Panc1 (cell line): ENCODE measurements around the gene LGR5. TPM values are rescaled to one million over a fixed set of nuclear protein-coding genes. Genes with fewer than 3 reads are reported as not detected.

Experiments used
- ATAC-seq: fragments of 200-7000 bp; cut with Tn5 transposase; 2 replicates; pipeline ENCODE4 v1.9.1; 2020; ENCODE audit warnings: mild to moderate bottlenecking, moderate library complexity
- BruUV-seq: library from RNA; stranded (reverse); fragments of 400-500 nt; replicated peaks from 2 replicates; lab custom pipeline; 2021; lab: Mats Ljungman, UMichigan
- CTCF ChIA-PET: fragments of 300-600 bp; sonication (Branson Sonifier 250); formaldehyde crosslinking; loops from one replicate; lab custom pipeline; 2022; ENCODE audit warnings: antibody characterized with exemption; lab: Charles Lee
- POLR2A ChIA-PET: fragments of 300-600 bp; sonication (Branson Sonifier 250); formaldehyde crosslinking; loops from one replicate; lab custom pipeline; 2022; ENCODE audit warnings: antibody characterized with exemption; lab: Charles Lee
- DNase-seq: peaks from one replicate; pipeline ENCODE4 v3.0.0-alpha.2; 2010; ENCODE audit warnings: low read depth, low spot score
- H3K27ac ChIP-seq: 2 replicates; pipeline ENCODE4 v1.5.1; 2011; ENCODE audit warnings: mild to moderate bottlenecking, low read length, inconsistent platforms
- H3K27me3 ChIP-seq: fragments of 200-500 bp; sonication (Bioruptor generic); 2 replicates; pipeline ENCODE4 v1.6.0; 2014; ENCODE audit warnings: low read length, inconsistent platforms; ENCODE audit not compliant: control insufficient read depth, insufficient read depth
- H3K36me3 ChIP-seq: fragments of 200-500 bp; sonication (Bioruptor generic); 2 replicates; pipeline ENCODE4 v1.5.1; 2014; ENCODE audit warnings: inconsistent platforms, mild to moderate bottlenecking, low read length, moderate library complexity; ENCODE audit not compliant: control insufficient read depth, insufficient read depth
- H3K4me1 ChIP-seq: 2 replicates; pipeline ENCODE4 v1.5.1; 2011; ENCODE audit warnings: inconsistent platforms, mild to moderate bottlenecking, low read length, moderate library complexity; ENCODE audit not compliant: control insufficient read depth, insufficient read depth
- H3K4me3 ChIP-seq, 2 experiments: 2 replicates each; pipeline ENCODE4 v1.5.1; 2011 to 2012; ENCODE audit warnings: low read depth in 2 of 2, low read length in 2 of 2, mild to moderate bottlenecking in 2 of 2, inconsistent platforms in 1 of 2, moderate library complexity in 1 of 2
- H3K9me3 ChIP-seq: fragments of 200-500 bp; sonication (Bioruptor generic); 2 replicates; pipeline ENCODE4 v1.5.1; 2014; ENCODE audit warnings: low read depth, mild to moderate bottlenecking, inconsistent platforms, low read length, moderate library complexity; ENCODE audit not compliant: control insufficient read depth, insufficient read depth
- POLR2AphosphoS5 ChIP-seq: IDR thresholded peaks from 2 replicates; pipeline ENCODE4 v1.6.1; 2012; ENCODE audit warnings: mild to moderate bottlenecking, low read depth, low read length, moderate library complexity
- REST ChIP-seq, 2 experiments: IDR thresholded peaks; 2 replicates each; pipeline ENCODE4 v1.6.1; 2011 to 2012; ENCODE audit warnings: low read depth in 2 of 2, control low read depth in 1 of 2, low read length in 1 of 2, mild to moderate bottlenecking in 1 of 2, moderate library complexity in 1 of 2; ENCODE audit not compliant: insufficient read depth in 1 of 2
- SIN3A ChIP-seq: IDR thresholded peaks from 2 replicates; pipeline ENCODE4 v1.6.1; 2012; ENCODE audit warnings: low read depth, mild to moderate bottlenecking, low read length, moderate library complexity, borderline replicate concordance; ENCODE audit not compliant: insufficient read depth
- TCF7L2 ChIP-seq: IDR thresholded peaks from 2 replicates; pipeline ENCODE4 v1.6.1; 2011; ENCODE audit warnings: mild to moderate bottlenecking, low read depth, low read length, inconsistent platforms
- in situ Hi-C: cut with HindIII; loops from 2 replicates; pipeline ENCODE4 v1.10.0; 2016; ENCODE audit warnings: low sequenced_read_pairs, low pct_unique_long_range_greater_than_20kb
- intact Hi-C: fragments of 100-400 bp; cut with micrococcal nuclease; formaldehyde crosslinking; loops from one replicate; pipeline ENCODE4 v1.10.0; 2022; ENCODE audit not compliant: unreplicated experiment
- total RNA-seq: library from RNA; stranded (reverse); gene quantifications from one replicate; pipeline ENCODE4 v1.2.1, GENCODE V29; 2021; ENCODE audit not compliant: unreplicated experiment
- TF ChIP-seq, protein P1 (sequence below): fragments of 450-650 bp; IDR thresholded peaks from 2 replicates; pipeline ENCODE4 v1.5.1; 2017; ENCODE audit warnings: mild to moderate bottlenecking

LGR5 gene
- total RNA-seq, 1 experiment from 2014 or later = 1.9 TPM

DNA sequence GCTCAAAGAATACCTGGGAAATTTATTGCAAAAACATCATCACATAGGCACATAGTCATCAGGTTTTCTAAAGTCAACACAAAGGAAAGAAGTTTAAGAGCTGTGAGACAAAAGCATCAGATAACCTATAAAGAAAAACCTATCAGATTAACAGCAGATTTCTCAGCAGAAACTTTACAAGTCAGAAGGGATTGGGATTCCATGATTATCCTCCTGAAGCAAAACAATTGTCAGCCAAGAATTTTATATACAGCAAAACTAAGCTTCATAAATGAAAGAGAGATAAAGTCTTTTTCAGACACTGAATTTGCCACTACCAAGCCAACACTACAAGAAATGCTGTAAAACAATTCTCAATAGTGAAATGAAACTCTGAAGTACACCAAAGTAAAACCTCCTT is 28.8 kb upstream of the LGR5 start:
- TF ChIP-seq SIN3A = no peak
- TF ChIP-seq TCF7L2 = no peak
- TF ChIP-seq, protein P1, sequence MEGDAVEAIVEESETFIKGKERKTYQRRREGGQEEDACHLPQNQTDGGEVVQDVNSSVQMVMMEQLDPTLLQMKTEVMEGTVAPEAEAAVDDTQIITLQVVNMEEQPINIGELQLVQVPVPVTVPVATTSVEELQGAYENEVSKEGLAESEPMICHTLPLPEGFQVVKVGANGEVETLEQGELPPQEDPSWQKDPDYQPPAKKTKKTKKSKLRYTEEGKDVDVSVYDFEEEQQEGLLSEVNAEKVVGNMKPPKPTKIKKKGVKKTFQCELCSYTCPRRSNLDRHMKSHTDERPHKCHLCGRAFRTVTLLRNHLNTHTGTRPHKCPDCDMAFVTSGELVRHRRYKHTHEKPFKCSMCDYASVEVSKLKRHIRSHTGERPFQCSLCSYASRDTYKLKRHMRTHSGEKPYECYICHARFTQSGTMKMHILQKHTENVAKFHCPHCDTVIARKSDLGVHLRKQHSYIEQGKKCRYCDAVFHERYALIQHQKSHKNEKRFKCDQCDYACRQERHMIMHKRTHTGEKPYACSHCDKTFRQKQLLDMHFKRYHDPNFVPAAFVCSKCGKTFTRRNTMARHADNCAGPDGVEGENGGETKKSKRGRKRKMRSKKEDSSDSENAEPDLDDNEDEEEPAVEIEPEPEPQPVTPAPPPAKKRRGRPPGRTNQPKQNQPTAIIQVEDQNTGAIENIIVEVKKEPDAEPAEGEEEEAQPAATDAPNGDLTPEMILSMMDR = no peak
- no peak for TF ChIP-seq REST (IDR thresholded peaks at IDR 0.05; ENCODE audit: insufficient read depth in 1 of 2, low read depth in 2 of 2, low read length in 1 of 2)
- no peak for TF ChIP-seq POLR2AphosphoS5
- no peak for ATAC-seq
- in situ Hi-C loops = no loop called here

DNA sequence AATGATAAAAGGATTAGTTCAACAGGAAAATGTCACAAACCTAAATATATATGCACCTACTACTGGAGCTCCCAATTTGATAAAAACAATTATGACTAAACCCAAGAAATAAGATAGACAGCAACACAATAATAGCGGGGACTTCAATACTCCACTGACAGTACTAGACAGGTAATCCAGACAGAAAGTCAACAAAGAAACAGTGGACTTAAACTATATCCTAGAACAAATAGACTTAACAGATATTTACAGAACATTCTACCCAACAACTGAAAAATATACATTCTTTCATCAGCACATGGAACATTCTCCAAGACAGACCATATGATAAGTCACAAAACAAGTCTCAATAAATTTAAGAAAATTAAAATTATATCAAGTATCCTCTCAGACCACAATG is 28.0 kb upstream of the LGR5 start:
- intact Hi-C loops = no loop called here
- CTCF ChIA-PET = no interaction called here
- POLR2A ChIA-PET = no interaction called here

More for the DNA sequence above, 28.8 kb upstream of the LGR5 start:
- intact Hi-C loops = no loop called here
- H3K4me1 ChIP-seq = no peaks in the 10 kb centered on the region
- no TSS peak for BruUV-seq
- ChIA-PET CTCF (no interaction called here), POLR2A (interaction anchor here (0.7 kb wide), 1 partner anchor 126 kb away, joined by 7 read pairs; no protein-coding TSS in a partner anchor)
- DNase-seq = no peak
- H3K9me3 ChIP-seq = no peaks in the 10 kb centered on the region
- H3K27ac ChIP-seq = no peak overlapping the region
- no peak overlapping the region for H3K4me3 ChIP-seq
- no peaks in the 10 kb centered on the region for H3K36me3 ChIP-seq
- H3K27me3 ChIP-seq = no peaks in the 10 kb centered on the region

More for the DNA sequence above, 28.0 kb upstream of the LGR5 start:
- Histone ChIP-seq H3K27me3 (no peaks in the 10 kb centered on the region), H3K4me1 (no peaks in the 10 kb centered on the region), H3K27ac (no peak overlapping the region), H3K4me3 (no peak overlapping the region), H3K36me3 (no peaks in the 10 kb centered on the region), H3K9me3 (no peaks in the 10 kb centered on the region)
- in situ Hi-C loops = no loop called here
- no peak for ATAC-seq
- no peak for TF ChIP-seq POLR2AphosphoS5
- no peak for TF ChIP-seq SIN3A
- TF ChIP-seq, protein P1 = no peak
- no peak for TF ChIP-seq TCF7L2
- no peak for TF ChIP-seq REST (IDR thresholded peaks at IDR 0.05; ENCODE audit: insufficient read depth in 1 of 2, low read depth in 2 of 2, low read length in 1 of 2)
- no peak for DNase-seq
- no TSS peak for BruUV-seq
